Measurements from ENCODE around the gene RNF114.

RNF114 gene

GRCh38 chr20:49983848-49984408 is 47.7 kb downstream of the RNF114 start:
- Histone ChIP-seq H3K9me3 (ENCODE audit: control insufficient read depth, insufficient read depth, low read length) (no peaks in the 10 kb centered on the region), H3K27ac (ENCODE audit: low read depth, low read length) (no peak overlapping the region), H3K4me1 (ENCODE audit: control insufficient read depth, low read length) (peaks cover 28% of the 10 kb centered on the region), H3K4me3 (ENCODE audit: low read length) (no peak overlapping the region), H3K4me2 (ENCODE audit: low read length) (no peak overlapping the region), H4K20me1 (ENCODE audit: control insufficient read depth, insufficient read depth, low read depth, low read length) (peaks cover 6% of the 10 kb centered on the region; the same call in 1 of the 2 replicates), H3K9me2 (replicated peaks; ENCODE audit: control insufficient read depth, low read length) (no peaks in the 10 kb centered on the region), H3K79me2 (ENCODE audit: control insufficient read depth, low read length) (no peaks in the 10 kb centered on the region), H3F3A (ENCODE audit: control insufficient read depth, insufficient read depth) (peaks cover 3% of the 10 kb centered on the region), H3K27me3 (ENCODE audit: control insufficient read depth, low read length) (peaks cover 19% of the 10 kb centered on the region), H3K36me3 (ENCODE audit: control insufficient read depth, low read length) (no peaks in the 10 kb centered on the region)
- no peak for TF ChIP-seq EZH2phosphoT487 (IDR thresholded peaks at IDR 0.05; ENCODE audit: borderline replicate concordance, low read length)
- TF ChIP-seq, protein P1, sequence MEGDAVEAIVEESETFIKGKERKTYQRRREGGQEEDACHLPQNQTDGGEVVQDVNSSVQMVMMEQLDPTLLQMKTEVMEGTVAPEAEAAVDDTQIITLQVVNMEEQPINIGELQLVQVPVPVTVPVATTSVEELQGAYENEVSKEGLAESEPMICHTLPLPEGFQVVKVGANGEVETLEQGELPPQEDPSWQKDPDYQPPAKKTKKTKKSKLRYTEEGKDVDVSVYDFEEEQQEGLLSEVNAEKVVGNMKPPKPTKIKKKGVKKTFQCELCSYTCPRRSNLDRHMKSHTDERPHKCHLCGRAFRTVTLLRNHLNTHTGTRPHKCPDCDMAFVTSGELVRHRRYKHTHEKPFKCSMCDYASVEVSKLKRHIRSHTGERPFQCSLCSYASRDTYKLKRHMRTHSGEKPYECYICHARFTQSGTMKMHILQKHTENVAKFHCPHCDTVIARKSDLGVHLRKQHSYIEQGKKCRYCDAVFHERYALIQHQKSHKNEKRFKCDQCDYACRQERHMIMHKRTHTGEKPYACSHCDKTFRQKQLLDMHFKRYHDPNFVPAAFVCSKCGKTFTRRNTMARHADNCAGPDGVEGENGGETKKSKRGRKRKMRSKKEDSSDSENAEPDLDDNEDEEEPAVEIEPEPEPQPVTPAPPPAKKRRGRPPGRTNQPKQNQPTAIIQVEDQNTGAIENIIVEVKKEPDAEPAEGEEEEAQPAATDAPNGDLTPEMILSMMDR (IDR thresholded peaks at IDR 0.05; ENCODE audit: low read depth, low read length, poor library complexity, severe bottlenecking), result no peak

- TF ChIP-seq EZH2phosphoT487 (IDR thresholded peaks at IDR 0.05; ENCODE audit: borderline replicate concordance, low read length), result no peak
- TF ChIP-seq, protein P1 (IDR thresholded peaks at IDR 0.05; ENCODE audit: low read depth, low read length, poor library complexity, severe bottlenecking), result no peak
- Histone ChIP-seq H4K20me1 (ENCODE audit: control insufficient read depth, insufficient read depth, low read depth, low read length) (peaks cover 6% of the 10 kb centered on the region; the same call in 1 of the 2 replicates), H3K27me3 (ENCODE audit: control insufficient read depth, low read length) (peaks cover 19% of the 10 kb centered on the region), H3K9me3 (ENCODE audit: control insufficient read depth, insufficient read depth, low read length) (no peaks in the 10 kb centered on the region), H3K79me2 (ENCODE audit: control insufficient read depth, low read length) (no peaks in the 10 kb centered on the region), H3K4me2 (ENCODE audit: low read length) (no peak overlapping the region), H3K36me3 (ENCODE audit: control insufficient read depth, low read length) (no peaks in the 10 kb centered on the region), H3K9me2 (replicated peaks; ENCODE audit: control insufficient read depth, low read length) (no peaks in the 10 kb centered on the region), H3K4me1 (ENCODE audit: control insufficient read depth, low read length) (peaks cover 22% of the 10 kb centered on the region), H3K27ac (ENCODE audit: low read depth, low read length) (no peak overlapping the region), H3F3A (ENCODE audit: control insufficient read depth, insufficient read depth) (peaks cover 3% of the 10 kb centered on the region), H3K4me3 (ENCODE audit: low read length) (no peak overlapping the region)
Measured at GRCh38 chr20:49984426-49985153, 48.4 kb downstream of the RNF114 start.

- Histone ChIP-seq H3K27ac (ENCODE audit: low read depth, low read length) (no peak overlapping the region), H3K4me2 (ENCODE audit: low read length) (no peak overlapping the region), H3K9me2 (replicated peaks; ENCODE audit: control insufficient read depth, low read length) (no peaks in the 10 kb centered on the region), H3K4me3 (ENCODE audit: low read length) (no peak overlapping the region), H3K79me2 (ENCODE audit: control insufficient read depth, low read length) (no peaks in the 10 kb centered on the region), H3F3A (ENCODE audit: control insufficient read depth, insufficient read depth) (peaks cover 3% of the 10 kb centered on the region; the same call in 1 of the 2 replicates), H3K9me3 (ENCODE audit: control insufficient read depth, insufficient read depth, low read length) (no peaks in the 10 kb centered on the region), H4K20me1 (ENCODE audit: control insufficient read depth, insufficient read depth, low read depth, low read length) (peaks cover 6% of the 10 kb centered on the region; the same call in 1 of the 2 replicates), H3K4me1 (ENCODE audit: control insufficient read depth, low read length) (peaks cover 19% of the 10 kb centered on the region), H3K36me3 (ENCODE audit: control insufficient read depth, low read length) (no peaks in the 10 kb centered on the region), H3K27me3 (ENCODE audit: control insufficient read depth, low read length) (peaks cover 16% of the 10 kb centered on the region)
- TF ChIP-seq, protein P1 (IDR thresholded peaks at IDR 0.05; ENCODE audit: low read depth, low read length, poor library complexity, severe bottlenecking), result no peak
- no peak for TF ChIP-seq EZH2phosphoT487 (IDR thresholded peaks at IDR 0.05; ENCODE audit: borderline replicate concordance, low read length)
Measured at GRCh38 chr20:49985157-49985556, 49.0 kb downstream of the RNF114 start.

Data from DOHH2 (cell line).